HepG2 (cell line): ENCODE data around the gene PIK3CB. TPM values are rescaled to one million over a fixed set of nuclear protein-coding genes. Genes with fewer than 3 reads are reported as not detected.

Source experiments
- ATAC-seq: fragments of 200-7000 bp; cut with Tn5 transposase; 3 replicates; pipeline ENCODE4 v1.9.1; 2020; ENCODE audit warnings: mild to moderate bottlenecking, moderate library complexity
- BruUV-seq: library from RNA; stranded (reverse); fragments of 400-500 nt; replicated peaks from 2 replicates; lab custom pipeline; 2021; lab: Mats Ljungman, UMichigan
- CTCF ChIA-PET: fragments of 300-600 bp; formaldehyde crosslinking; extraction: SDS; loops from one replicate; lab custom pipeline; 2021; ENCODE audit warnings: low total read pairs, inconsistent platforms, low intra/inter-chr PET ratio; lab: Yijun Ruan, JAX
- POLR2A ChIA-PET: fragments of 350-600 bp; sonication (Branson Sonifier 250); formaldehyde crosslinking; loops from one replicate; lab custom pipeline; 2020; ENCODE audit warnings: antibody characterized with exemption, inconsistent platforms; lab: Yijun Ruan, JAX
- DNase-seq: peaks from one replicate; pipeline ENCODE4 v3.0.0-alpha.2; 2015; ENCODE audit warnings: low spot score
- FAIRE-seq: peaks from 3 replicates; lab custom pipeline; 2011; peaks lifted over from hg19 to GRCh38; lab: Jason Lieb, UNC
- H2AFZ ChIP-seq: one replicate; pipeline ENCODE4 v1.6.1; 2011; ENCODE audit warnings: low read length, inconsistent platforms
- H3K27ac ChIP-seq: fragments of 300-600 bp; 3 replicates; pipeline ENCODE4 v1.8.0; 2011; ENCODE audit warnings: mixed run types, mild to moderate bottlenecking, mixed read lengths, low read length, inconsistent platforms; ENCODE audit not compliant: insufficient read depth; ENCODE audit errors: extremely low read length
- H3K27me3 ChIP-seq, 2 experiments: fragments of 200-600 bp in 1 of 2; 2 replicates in 1 of 2; 3 replicates in 1 of 2; pipeline versions ENCODE4 v1.6.0 to v1.8.0; 2011; ENCODE audit warnings: low read length in 2 of 2, mild to moderate bottlenecking in 2 of 2, moderate library complexity in 2 of 2, inconsistent platforms in 1 of 2; ENCODE audit not compliant: insufficient read depth in 2 of 2, control insufficient read depth in 1 of 2
- H3K36me3 ChIP-seq, 2 experiments: fragments of 200-600 bp in 1 of 2; replicated peaks in 1 of 2; 2 replicates in 1 of 2; 3 replicates in 1 of 2; pipeline versions ENCODE4 v1.5.1 to v1.8.0; 2011; ENCODE audit warnings: low read length in 2 of 2, inconsistent platforms in 1 of 2; ENCODE audit not compliant: insufficient read depth in 2 of 2, control insufficient read depth in 1 of 2
- H3K4me1 ChIP-seq: 2 replicates; pipeline ENCODE4 v1.5.1; 2012; ENCODE audit warnings: low read length, inconsistent platforms; ENCODE audit not compliant: insufficient read depth
- H3K4me2 ChIP-seq: 2 replicates; pipeline ENCODE4 v1.6.0; 2011; ENCODE audit warnings: low read depth, low read length, inconsistent platforms
- H3K4me3 ChIP-seq, 3 experiments: fragments of 200-600 bp in 1 of 3; sonication (generic), shearing (Covaris generic) in 1 of 3; replicated peaks in 1 of 3; 2 replicates each; pipeline ENCODE4 v1.5.1; 2011 to 2016; ENCODE audit warnings: low read length in 3 of 3, inconsistent platforms in 2 of 3, low read depth in 2 of 3, mild to moderate bottlenecking in 2 of 3, control low read depth in 1 of 3, mixed read lengths in 1 of 3; ENCODE audit not compliant: insufficient read depth in 1 of 3
- H3K79me2 ChIP-seq: one replicate; pipeline ENCODE4 v1.6.1; 2011; ENCODE audit warnings: low read length, inconsistent platforms; ENCODE audit not compliant: insufficient read depth
- H3K9ac ChIP-seq: 2 replicates; pipeline ENCODE4 v1.6.0; 2011; ENCODE audit warnings: mild to moderate bottlenecking, low read depth, low read length, inconsistent platforms; ENCODE audit not compliant: insufficient read depth
- H3K9me3 ChIP-seq: 2 replicates; pipeline ENCODE4 v1.5.1; 2012; ENCODE audit warnings: mild to moderate bottlenecking, low read length
- H4K20me1 ChIP-seq: 2 replicates; pipeline ENCODE4 v1.6.0; 2011; ENCODE audit warnings: inconsistent platforms, mild to moderate bottlenecking, low read length, moderate library complexity; ENCODE audit not compliant: insufficient read depth
- CBX1 ChIP-seq: IDR thresholded peaks from one replicate; pipeline ENCODE4 v1.6.1; 2016; ENCODE audit warnings: antibody characterized with exemption, low read depth
- FOXJ3 ChIP-seq: sonication (generic); formaldehyde crosslinking; IDR thresholded peaks from 2 replicates; pipeline ENCODE4 v1.4.0; 2020; ENCODE audit warnings: missing genetic modification reagents, mild to moderate bottlenecking, borderline replicate concordance
- IRF1 ChIP-seq: sonication (generic); formaldehyde crosslinking; IDR thresholded peaks from 2 replicates; pipeline ENCODE4 v1.4.0; 2020; ENCODE audit warnings: low read depth, mild to moderate bottlenecking, missing genetic modification reagents
- MXD3 ChIP-seq: IDR thresholded peaks from 2 replicates; pipeline ENCODE4 v1.6.1; 2016; ENCODE audit warnings: mild to moderate bottlenecking, missing biosample characterization, missing genetic modification reagents
- MXD4 ChIP-seq: IDR thresholded peaks from 2 replicates; pipeline ENCODE4 v1.6.1; 2016; ENCODE audit warnings: mild to moderate bottlenecking, missing biosample characterization, missing genetic modification reagents
- NCOA1 ChIP-seq: sonication (generic); formaldehyde crosslinking; IDR thresholded peaks from 2 replicates; pipeline ENCODE4 v1.9.0; 2021; ENCODE audit warnings: missing genetic modification reagents
- NCOA2 ChIP-seq: sonication (generic); formaldehyde crosslinking; IDR thresholded peaks from 2 replicates; pipeline ENCODE4 v1.8.0; 2022; ENCODE audit warnings: inconsistent platforms
- NFE2 ChIP-seq: sonication (generic); formaldehyde crosslinking; IDR thresholded peaks from 2 replicates; pipeline ENCODE4 v1.4.0; 2020; ENCODE audit warnings: missing genetic modification reagents
- NFYB ChIP-seq: sonication (generic); formaldehyde crosslinking; IDR thresholded peaks from 2 replicates; pipeline ENCODE4 v1.4.0; 2020; ENCODE audit warnings: missing genetic modification reagents
- PITX1 ChIP-seq: sonication (generic); formaldehyde crosslinking; IDR thresholded peaks from 2 replicates; pipeline ENCODE4 v1.5.1; 2020; ENCODE audit warnings: mild to moderate bottlenecking, missing genetic modification reagents
- SNAI1 ChIP-seq: sonication (generic); formaldehyde crosslinking; IDR thresholded peaks from 2 replicates; pipeline ENCODE4 v1.5.0; 2020; ENCODE audit warnings: mild to moderate bottlenecking, missing genetic modification reagents, borderline replicate concordance
- ZBTB2 ChIP-seq: sonication (generic); formaldehyde crosslinking; IDR thresholded peaks from 2 replicates; pipeline ENCODE4 v1.8.0; 2022; ENCODE audit warnings: low read depth, missing genetic modification reagents
- ZBTB37 ChIP-seq: sonication (generic); formaldehyde crosslinking; IDR thresholded peaks from 2 replicates; pipeline ENCODE4 v1.4.0; 2020; ENCODE audit warnings: mild to moderate bottlenecking, missing genetic modification reagents
- ZBTB8A ChIP-seq: sonication (generic); formaldehyde crosslinking; IDR thresholded peaks from 2 replicates; pipeline ENCODE4 v1.4.0; 2020; ENCODE audit warnings: mild to moderate bottlenecking, low read depth, missing genetic modification reagents, borderline replicate concordance
- ZNF382 ChIP-seq: sonication (generic); formaldehyde crosslinking; IDR thresholded peaks from 2 replicates; pipeline ENCODE4 v1.5.0; 2020; ENCODE audit warnings: missing genetic modification reagents, mild to moderate bottlenecking, borderline replicate concordance
- ZNF446 ChIP-seq: sonication (generic); formaldehyde crosslinking; IDR thresholded peaks from 2 replicates; pipeline ENCODE4 v1.5.0; 2020; ENCODE audit warnings: mild to moderate bottlenecking, missing genetic modification reagents
- ZNF557 ChIP-seq: sonication (generic); formaldehyde crosslinking; IDR thresholded peaks from 2 replicates; pipeline ENCODE4 v1.4.0; 2020; ENCODE audit warnings: missing genetic modification reagents
- ZNF605 ChIP-seq: sonication (generic); formaldehyde crosslinking; IDR thresholded peaks from 2 replicates; pipeline ENCODE4 v1.8.0; 2022; ENCODE audit warnings: mild to moderate bottlenecking, missing genetic modification reagents
- ZNF607 ChIP-seq: sonication (generic); formaldehyde crosslinking; IDR thresholded peaks from 2 replicates; pipeline ENCODE4 v1.5.1; 2020; ENCODE audit warnings: missing genetic modification reagents, mild to moderate bottlenecking, borderline replicate concordance
- ZZZ3 ChIP-seq: sonication (generic); formaldehyde crosslinking; IDR thresholded peaks from 2 replicates; pipeline ENCODE4 v1.4.0; 2020; ENCODE audit warnings: missing genetic modification reagents, mild to moderate bottlenecking, borderline replicate concordance
- WGBS: methylation state at CpG from one replicate; pipeline ENCODE4 v1.1.6; 2017; ENCODE audit warnings: low lambda C conversion rate; 5-methylcytosine and 5-hydroxymethylcytosine counted together
- in situ Hi-C: cut with HindIII; loops from 2 replicates; pipeline ENCODE4 v1.10.0; 2017; ENCODE audit warnings: low pct_unique_long_range_greater_than_20kb; ENCODE audit not compliant: extremely low pct_ligation_motif_present
- intact Hi-C: fragments of 100-400 bp; cut with micrococcal nuclease; formaldehyde crosslinking; loops from one replicate; pipeline ENCODE4 v1.10.0; 2022; ENCODE audit not compliant: unreplicated experiment
- polyA plus RNA-seq, 8 experiments: library from polyadenylated mRNA; depleted of rRNA in 3 of 8; stranded (reverse) in 7 of 8; unstranded in 1 of 8; fragments of >200 nt; fragmentation: Illumina TruSeq in 4 of 8; extraction: Trizol in 4 of 8; gene quantifications; 2 replicates each; pipeline versions ENCODE4 v1.2.1 to v1.2.3, GENCODE V29; 2011 to 2016; ENCODE audit warnings: low read depth in 4 of 8, missing spikeins in 1 of 8, mixed read lengths in 1 of 8; ENCODE audit not compliant: insufficient read depth in 1 of 8
- total RNA-seq, 5 experiments: library from RNA; depleted of rRNA; stranded (reverse); fragments of >200 nt; fragmentation: Illumina TruSeq; extraction: Trizol; gene quantifications; 2 replicates each; pipeline ENCODE4 v1.2.3, GENCODE V29; 2016; ENCODE audit warnings: low read depth in 1 of 5

PIK3CB gene
- total and polyA plus RNA-seq, 2 of the 13 experiments (the other 11 are each of a cell fraction or from before 2014, with no cell fraction given) = 6.6 to 18.7 TPM

DNA sequence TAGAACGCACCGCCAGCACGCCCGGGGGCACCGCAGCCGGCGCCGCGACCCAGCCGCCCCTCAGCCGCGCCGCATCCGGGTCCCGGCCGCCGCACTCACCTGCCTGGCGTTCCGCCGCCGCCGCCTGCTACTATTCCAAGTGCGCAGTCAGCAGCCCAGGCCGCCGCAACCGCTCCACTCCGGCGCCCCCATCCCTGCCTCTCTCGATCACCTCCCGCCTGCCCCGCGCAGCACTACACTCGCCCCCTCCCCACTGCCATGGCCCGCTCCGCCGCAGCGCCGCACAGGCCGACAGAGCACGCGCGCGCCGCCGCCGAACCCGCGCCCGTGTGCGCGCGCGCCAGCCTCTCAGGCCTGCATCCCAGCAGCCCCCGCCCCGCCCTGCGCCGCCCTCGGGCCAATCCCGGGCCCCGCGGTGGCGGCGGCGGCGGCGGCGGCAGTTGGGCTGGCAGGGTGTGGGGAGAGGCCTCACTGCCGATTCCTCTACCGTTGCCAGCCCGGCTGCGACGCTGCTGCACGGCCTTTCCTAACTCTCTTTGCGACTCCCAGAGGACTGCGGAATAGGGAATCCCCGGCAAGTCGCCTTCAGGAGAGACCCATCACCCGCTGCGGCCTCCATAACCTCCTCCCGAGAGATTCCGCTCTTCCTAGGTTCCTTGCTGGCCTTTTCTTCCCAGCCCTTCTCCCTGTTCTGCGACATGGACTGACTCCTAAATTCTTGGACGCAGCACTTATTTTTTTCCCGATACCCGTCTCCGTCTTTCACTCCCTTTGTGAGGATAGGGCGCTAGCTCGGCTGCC lies at the start of gene PIK3CB (continued):
- TF ChIP-seq MXD3 (CRISPR knock-in tag) (no peak; the same call in 1 of the 2 replicates), ZNF605 (CRISPR knock-in tag) (peak; percentile 91), SNAI1 (no peak), ZNF446 (peak; percentile 18; the same call in 1 of the 2 replicates), ZNF557 (CRISPR knock-in tag) (no peak), ZNF382 (no peak), NFE2 (CRISPR knock-in tag) (no peak), ZBTB37 (no peak)

DNA sequence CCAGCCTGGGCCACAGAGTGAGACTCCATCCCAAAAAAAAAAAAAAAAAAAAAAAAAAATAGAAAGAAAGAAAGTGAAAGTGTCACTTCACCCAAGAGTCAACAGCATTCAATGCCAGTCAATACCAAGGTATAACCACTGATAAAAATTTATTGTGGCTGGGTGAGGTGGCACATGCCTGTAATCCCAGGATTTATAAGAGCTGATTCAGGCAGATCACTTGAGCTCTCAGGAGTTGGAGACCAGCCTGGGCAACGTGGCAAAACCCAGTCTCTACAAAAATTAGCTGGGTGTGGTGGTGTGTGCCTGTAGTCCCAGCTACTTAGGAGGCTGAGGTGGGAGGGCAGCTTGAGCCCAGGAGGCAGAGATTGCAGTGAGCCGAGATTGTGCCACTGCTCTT lies 46.5 kb upstream of the PIK3CB start:
- ATAC-seq = no peak
- ChIA-PET CTCF (no interaction called here), POLR2A (interaction anchor here (1.6 to 2.7 kb wide), 2 partner anchors 18 to 34 kb away, joined by 9 read pairs; no protein-coding TSS in a partner anchor)
- Histone ChIP-seq H3K4me2 (no peak overlapping the region), H3K27me3 (no peaks in the 10 kb centered on the region), H3K36me3 (no peaks in the 10 kb centered on the region), H3K9me3 (0 out of 2 replicates have a peak, but pooled peaks cover under 1% of the 10 kb centered on the region), H3K9ac (no peak overlapping the region), H3K27ac (no peak overlapping the region), H3K4me3 (no peak overlapping the region), H2AFZ (no peak overlapping the region), H3K79me2 (no peaks in the 10 kb centered on the region), H4K20me1 (no peaks in the 10 kb centered on the region), H3K4me1 (peaks cover 12% of the 10 kb centered on the region)
- intact Hi-C loops = no loop called here
- 70% methylated on average over 2 of the region's 2 CpGs for WGBS
- in situ Hi-C loops = no loop called here
- DNase-seq = no peak
- no peak for FAIRE-seq
- no TSS peak for BruUV-seq
- TF ChIP-seq FOXJ3 (CRISPR knock-in tag) = no peak
- TF ChIP-seq NCOA1 = no peak
- no peak for TF ChIP-seq MXD4 (CRISPR knock-in tag)
- no peak for TF ChIP-seq NFYB (CRISPR knock-in tag)
- TF ChIP-seq NFE2 (CRISPR knock-in tag) = no peak
- TF ChIP-seq CBX1 = no peak
- no peak for TF ChIP-seq ZZZ3 (CRISPR knock-in tag)
- no peak for TF ChIP-seq ZBTB2 (CRISPR knock-in tag)
- TF ChIP-seq ZNF607 (CRISPR knock-in tag) = no peak
- no peak for TF ChIP-seq PITX1 (CRISPR knock-in tag)
- no peak for TF ChIP-seq NCOA2 (CRISPR knock-in tag)
- no peak for TF ChIP-seq IRF1
- TF ChIP-seq ZBTB8A = no peak
